Stomach (tissue), 4 donors: Measurements from ENCODE around the gene IKBKE.

Source experiments
- POLR2A ChIP-seq, 4 donors: fragments of 450-650 bp; IDR thresholded peaks; one replicate each; pipeline ENCODE4 v1.6.1; 2016; ENCODE audit warnings: antibody characterized with exemption in 4 of 4, control low read depth in 2 of 4, mild to moderate bottlenecking in 1 of 4, moderate library complexity in 1 of 4
- POLR2AphosphoS5 ChIP-seq, 3 donors: sonication (generic); formaldehyde crosslinking; IDR thresholded peaks; one replicate each; pipeline ENCODE4 v1.6.1; 2016; ENCODE audit warnings: antibody characterized with exemption in 3 of 3

- no peak for TF ChIP-seq POLR2AphosphoS5 (IDR thresholded peaks at IDR 0.05)
- no peak for TF ChIP-seq POLR2A (IDR thresholded peaks at IDR 0.05)
These were observed 24.3 kb upstream of the IKBKE start for GRCh38 chr1:206445911-206446356.
